ENCODE results near the gene CIAO2B. TPM values are rescaled to one million over a fixed set of nuclear protein-coding genes. Genes with fewer than 3 reads are reported as not detected.

The CIAO2B gene
- polyA plus RNA-seq, 1 donor from 2014 or later: 339 TPM

GRCh38 chr16:66908762-66909559 lies 25.2 kb downstream of the CIAO2B start:
- no peak overlapping the region for H2AFZ ChIP-seq (ENCODE audit: low read depth, low read length)
- H3K27me3 ChIP-seq (ENCODE audit: insufficient read depth, low read depth, low read length): no peaks in the 10 kb centered on the region

GRCh38 chr16:66908116-66908515 lies 26.1 kb downstream of the CIAO2B start:
- Histone ChIP-seq H3K36me3 (ENCODE audit: insufficient read depth, low read length) (no peaks in the 10 kb centered on the region), H3K4me3 (ENCODE audit: low read length) (no peak overlapping the region), H3K27me3 (ENCODE audit: insufficient read depth, low read depth, low read length) (no peaks in the 10 kb centered on the region)
- TF ChIP-seq EP300 (conservative IDR thresholded peaks at IDR 0.05; ENCODE audit: poor library complexity, severe bottlenecking) (no peak), REST (IDR thresholded peaks at IDR 0.05; ENCODE audit: borderline replicate concordance) (no peak), EZH2 (IDR thresholded peaks at IDR 0.05; ENCODE audit: borderline replicate concordance, insufficient read depth, low read length, poor library complexity, severe bottlenecking) (no peak), CTCF (IDR thresholded peaks at IDR 0.05; ENCODE audit: poor library complexity, severe bottlenecking) (no peak)

More at GRCh38 chr16:66908762-66909559, 25.2 kb downstream of the CIAO2B start:
- H3K36me3 ChIP-seq (ENCODE audit: insufficient read depth, low read length): no peaks in the 10 kb centered on the region
- no peaks in the 10 kb centered on the region for H4K20me1 ChIP-seq (ENCODE audit: insufficient read depth)
- no peaks in the 10 kb centered on the region for H3K9me3 ChIP-seq (ENCODE audit: low read length)
- no peaks in the 10 kb centered on the region for H3K9me2 ChIP-seq (ENCODE audit: insufficient read depth, low read length)
- no peaks in the 10 kb centered on the region for H3K79me2 ChIP-seq (replicated peaks; ENCODE audit: insufficient read depth, low read length)
- H3K27ac ChIP-seq (ENCODE audit: low read length): no peak overlapping the region
- no peak overlapping the region for H3K4me2 ChIP-seq (ENCODE audit: low read length)
- H3K4me3 ChIP-seq (ENCODE audit: low read length): no peak overlapping the region
- H3F3A ChIP-seq (ENCODE audit: insufficient read depth, low read length, poor library complexity, severe bottlenecking): no peaks in the 10 kb centered on the region
- H3K9ac ChIP-seq (ENCODE audit: low read length): no peak overlapping the region
- TF ChIP-seq TAF1 (IDR thresholded peaks at IDR 0.05; ENCODE audit: low read depth) (no peak), CTCF (IDR thresholded peaks at IDR 0.05; ENCODE audit: poor library complexity, severe bottlenecking) (no peak), EZH2 (IDR thresholded peaks at IDR 0.05; ENCODE audit: borderline replicate concordance, insufficient read depth, low read length, poor library complexity, severe bottlenecking) (no peak), EP300 (conservative IDR thresholded peaks at IDR 0.05; ENCODE audit: poor library complexity, severe bottlenecking) (no peak), SMC3 (conservative IDR thresholded peaks at IDR 0.05; ENCODE audit: poor library complexity) (no peak), MXI1 (conservative IDR thresholded peaks at IDR 0.05; ENCODE audit: poor library complexity, severe bottlenecking) (no peak), RAD21 (conservative IDR thresholded peaks at IDR 0.05) (no peak), REST (IDR thresholded peaks at IDR 0.05; ENCODE audit: borderline replicate concordance) (no peak), POLR2AphosphoS5 (IDR thresholded peaks at IDR 0.05) (no peak)

More at GRCh38 chr16:66908116-66908515, 26.1 kb downstream of the CIAO2B start:
- Histone ChIP-seq H3K9me2 (ENCODE audit: insufficient read depth, low read length) (no peaks in the 10 kb centered on the region), H3K27ac (ENCODE audit: low read length) (no peak overlapping the region), H2AFZ (ENCODE audit: low read depth, low read length) (no peak overlapping the region), H4K20me1 (ENCODE audit: insufficient read depth) (no peaks in the 10 kb centered on the region), H3K9ac (ENCODE audit: low read length) (no peak overlapping the region), H3F3A (ENCODE audit: insufficient read depth, low read length, poor library complexity, severe bottlenecking) (no peaks in the 10 kb centered on the region), H3K9me3 (ENCODE audit: low read length) (no peaks in the 10 kb centered on the region), H3K4me2 (ENCODE audit: low read length) (no peak overlapping the region), H3K79me2 (replicated peaks; ENCODE audit: insufficient read depth, low read length) (no peaks in the 10 kb centered on the region)
